OCI-M1 (cell line): Measurements from ENCODE around the gene PDZRN4.

Experiments
- DNase-seq: peaks from one replicate; lab custom pipeline; 2025; lab: John Stamatoyannopoulos, UW

PDZRN4 gene

DNA sequence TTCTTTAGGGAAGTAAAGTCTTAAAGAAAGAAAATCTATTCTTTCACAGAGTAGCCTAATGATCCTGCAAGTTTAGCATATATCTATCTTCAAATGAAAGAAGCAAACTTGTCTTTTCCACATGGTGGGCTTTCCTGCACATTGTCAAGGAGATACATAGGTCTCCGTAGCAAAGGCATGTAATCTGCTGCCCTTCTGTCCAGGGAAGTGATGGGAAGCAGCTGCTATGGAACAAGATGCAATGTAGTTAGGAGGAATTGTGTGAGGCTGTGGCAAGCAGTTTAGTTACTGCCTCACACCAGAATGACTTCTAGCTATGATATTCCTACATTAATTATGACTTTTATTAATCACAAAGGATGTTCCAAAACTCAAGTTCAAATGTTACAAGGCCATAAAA lies 174.4 kb downstream of the PDZRN4 start:
- DNase-seq: no peak

DNA sequence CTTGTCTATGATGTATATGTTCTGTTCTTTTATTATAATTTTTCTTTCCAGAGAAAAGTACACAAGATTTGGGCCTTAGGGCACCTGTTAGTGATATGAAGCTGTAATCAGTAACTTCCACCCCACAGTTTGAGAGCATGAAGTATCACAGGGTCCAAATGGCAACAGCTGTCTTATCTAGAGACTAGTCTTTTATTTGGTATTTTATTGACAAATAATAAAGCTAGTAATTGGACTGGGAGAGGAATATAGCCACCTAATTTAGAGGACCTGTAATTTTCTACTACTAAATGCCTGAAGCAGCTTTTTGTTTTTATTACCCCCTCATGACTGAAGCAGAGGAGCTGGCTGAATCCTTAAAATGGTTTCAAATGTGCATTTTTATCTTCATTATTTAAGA lies 174.8 kb downstream of the PDZRN4 start:
- DNase-seq: no peak

DNA sequence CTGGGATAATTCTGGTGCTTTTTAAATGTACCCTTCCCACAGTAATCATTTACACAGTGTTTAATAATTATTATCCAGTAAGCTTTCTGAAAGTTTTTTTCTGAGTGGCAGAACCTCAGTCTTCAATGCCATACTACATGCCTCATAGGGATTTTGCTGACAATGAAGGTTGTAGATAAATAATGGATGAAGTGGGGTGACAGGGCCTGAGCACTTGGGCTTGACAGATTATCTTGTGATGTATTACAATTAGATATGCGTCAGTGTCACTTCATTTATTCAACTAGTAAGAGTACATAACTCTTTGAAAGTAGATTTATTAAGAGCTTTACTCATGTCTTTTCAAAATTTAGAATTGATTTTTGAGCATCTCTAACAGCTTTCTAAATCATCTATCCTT lies 176.1 kb downstream of the PDZRN4 start:
- DNase-seq: no peak

- DNase-seq: no peak
Observed at GRCh38 chr12:41365653-41366171, 177.6 kb downstream of the PDZRN4 start.

DNA sequence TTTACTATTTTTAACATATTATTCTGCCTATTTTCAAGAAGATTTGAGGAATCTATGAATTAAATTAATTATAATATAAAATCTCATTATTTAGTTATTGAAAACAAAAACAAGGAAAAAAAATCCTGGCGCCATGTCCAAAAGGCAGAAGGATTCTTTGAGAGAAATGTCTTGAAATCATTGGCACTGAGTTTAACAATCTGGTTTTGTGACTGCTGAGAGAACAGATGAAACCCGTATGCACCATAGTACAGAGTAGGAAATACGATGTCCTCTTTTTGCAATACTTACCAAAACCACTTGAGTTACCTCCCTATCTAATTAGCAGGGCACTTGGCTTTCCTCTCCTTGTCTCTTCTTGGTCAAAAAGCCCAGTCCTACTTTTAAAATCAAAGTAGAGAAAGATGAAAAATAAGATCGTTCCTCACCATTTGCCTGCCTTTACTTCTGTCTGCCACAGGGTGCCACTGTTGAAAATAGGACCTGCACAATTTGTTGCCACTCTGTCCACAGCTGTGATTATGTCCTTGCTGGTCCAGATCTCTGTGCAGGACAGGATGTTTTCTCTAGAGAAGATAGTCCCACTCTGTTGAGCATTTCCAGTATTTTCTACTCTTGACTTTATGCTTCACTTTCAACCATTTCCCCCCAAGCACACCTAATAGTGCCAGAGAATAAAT lies 179.7 kb downstream of the PDZRN4 start:
- peak; percentile 11 for DNase-seq

- DNase-seq: no peak
Observed at GRCh38 chr12:41380878-41381277, 192.8 kb downstream of the PDZRN4 start.

- DNase-seq: no peak
Observed at GRCh38 chr12:41402801-41403200, 214.7 kb downstream of the PDZRN4 start.

GRCh38 chr12:41407232-41407799 lies 219.2 kb downstream of the PDZRN4 start:
- DNase-seq: no peak

DNA sequence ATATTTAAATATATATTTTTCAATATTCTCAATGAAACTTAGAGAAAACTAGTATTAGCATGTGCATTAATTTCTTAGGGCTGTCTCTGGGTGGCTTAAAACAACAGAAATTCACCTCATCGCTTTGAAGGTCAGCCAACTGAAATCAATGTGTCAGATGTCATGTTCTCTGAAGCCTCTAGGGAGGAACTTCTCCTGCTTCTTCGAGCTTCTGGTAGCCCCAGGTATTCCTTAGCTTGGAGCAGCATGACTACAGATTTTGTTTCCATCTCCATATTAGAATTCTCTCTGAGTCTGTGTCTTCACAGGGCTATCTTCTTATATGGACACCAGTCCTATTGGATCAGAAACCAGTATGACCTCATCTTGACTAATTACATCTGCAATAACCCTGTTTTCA lies 221.5 kb downstream of the PDZRN4 start:
- DNase-seq: no peak

GRCh38 chr12:41418586-41418985 lies 230.5 kb downstream of the PDZRN4 start:
- DNase-seq: no peak

- no peak for DNase-seq
Observed at GRCh38 chr12:41419131-41419893, 231.2 kb downstream of the PDZRN4 start.

- DNase-seq: no peak
Observed at GRCh38 chr12:41424651-41425050, 236.5 kb downstream of the PDZRN4 start.

DNA sequence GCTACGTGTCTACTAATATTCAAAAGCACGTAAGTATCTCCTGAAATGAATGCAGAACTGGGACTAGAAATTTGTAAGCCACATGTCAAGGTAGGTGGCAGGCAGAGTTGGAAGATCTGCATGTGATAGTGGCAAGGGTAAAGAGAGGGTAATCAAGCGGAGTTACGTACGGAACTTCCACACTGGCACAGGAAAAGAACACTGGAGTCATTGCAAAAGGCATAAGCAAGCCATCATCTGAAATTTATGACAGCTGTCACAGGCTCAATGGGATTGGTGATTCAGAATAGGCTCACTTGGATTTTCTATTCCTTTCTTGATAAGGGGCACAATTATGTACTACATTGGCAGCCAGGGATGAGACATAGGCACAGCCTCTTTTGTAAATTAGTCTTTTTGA lies 245.3 kb downstream of the PDZRN4 start:
- no peak for DNase-seq

GRCh38 chr12:41436076-41436475 lies 248.0 kb downstream of the PDZRN4 start:
- DNase-seq: no peak

GRCh38 chr12:41437563-41437962 lies 249.4 kb downstream of the PDZRN4 start:
- DNase-seq: no peak

DNA sequence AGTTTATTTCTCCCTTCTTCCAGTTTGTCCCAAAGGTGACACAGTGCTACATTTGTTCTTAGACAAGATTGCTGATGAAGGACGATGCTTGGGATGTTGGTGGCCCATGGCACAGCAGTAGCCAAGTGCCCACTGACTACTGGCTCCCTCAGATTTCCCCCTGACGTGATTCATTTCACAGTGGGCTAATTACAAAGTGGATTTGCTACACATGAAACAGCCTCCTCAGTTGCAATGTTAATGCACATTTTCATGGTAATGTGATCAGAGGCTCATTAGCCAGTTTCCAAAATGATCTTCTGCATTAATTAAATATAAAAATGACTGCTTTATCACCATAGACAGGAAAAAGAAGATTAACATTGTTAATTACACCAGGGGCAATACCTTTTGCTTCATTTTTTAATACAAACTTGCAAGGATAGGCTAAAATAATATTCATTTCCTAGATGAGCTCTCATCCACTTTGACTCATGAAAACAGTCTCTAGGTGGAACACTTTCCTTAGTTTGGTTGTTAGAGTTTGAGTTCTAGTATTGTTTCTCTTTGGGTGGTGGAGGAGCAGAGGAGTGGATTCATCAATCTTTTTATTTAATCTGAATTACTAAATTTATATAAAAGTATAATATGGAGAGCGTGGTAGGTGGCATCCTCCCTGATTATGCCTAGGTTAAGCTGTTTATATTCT lies 250.9 kb downstream of the PDZRN4 start:
- DNase-seq: peak; percentile 23

GRCh38 chr12:41439801-41440200 lies 251.7 kb downstream of the PDZRN4 start:
- no peak for DNase-seq

DNA sequence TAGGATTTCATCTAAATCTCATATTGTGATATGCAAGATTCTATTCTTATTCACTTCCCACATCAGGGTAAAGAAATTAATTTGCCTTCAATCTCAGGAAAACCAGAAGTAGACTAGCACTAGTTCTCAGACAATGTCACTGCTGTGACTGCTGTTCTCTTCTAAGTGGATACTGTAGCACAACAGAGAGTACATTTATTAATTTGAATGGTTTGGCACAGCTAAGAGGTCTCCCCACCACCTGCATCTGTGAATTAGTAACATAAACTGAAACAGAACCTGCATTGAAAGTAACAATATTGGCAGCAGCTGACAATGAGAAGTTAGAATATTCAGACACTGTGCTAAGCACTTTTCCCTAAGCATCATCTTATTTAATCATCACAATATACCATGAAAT lies 253.1 kb downstream of the PDZRN4 start:
- DNase-seq: no peak

GRCh38 chr12:41442896-41443295 lies 254.8 kb downstream of the PDZRN4 start:
- peak; percentile 67 for DNase-seq

DNA sequence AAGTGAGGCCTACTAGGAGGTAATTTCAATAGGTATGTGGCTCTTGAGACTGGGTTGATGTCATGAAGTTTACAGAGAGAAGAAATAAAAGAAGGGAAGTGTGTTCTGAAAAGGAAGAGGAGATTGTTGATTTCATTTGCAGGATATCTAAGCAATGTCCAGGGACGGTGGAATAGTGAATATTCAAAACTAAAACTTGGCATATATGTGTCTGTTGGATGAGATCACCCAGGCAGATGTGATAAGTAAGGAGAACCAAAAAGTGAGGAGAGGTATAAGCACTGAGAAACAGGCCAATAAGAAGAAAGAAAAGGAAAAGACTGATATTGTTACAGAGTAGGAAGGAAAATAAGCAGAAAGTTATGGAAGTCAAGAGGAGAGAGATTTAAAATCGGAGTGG lies 255.6 kb downstream of the PDZRN4 start:
- no peak for DNase-seq

GRCh38 chr12:41452838-41453407 lies 264.8 kb downstream of the PDZRN4 start:
- no peak for DNase-seq

DNA sequence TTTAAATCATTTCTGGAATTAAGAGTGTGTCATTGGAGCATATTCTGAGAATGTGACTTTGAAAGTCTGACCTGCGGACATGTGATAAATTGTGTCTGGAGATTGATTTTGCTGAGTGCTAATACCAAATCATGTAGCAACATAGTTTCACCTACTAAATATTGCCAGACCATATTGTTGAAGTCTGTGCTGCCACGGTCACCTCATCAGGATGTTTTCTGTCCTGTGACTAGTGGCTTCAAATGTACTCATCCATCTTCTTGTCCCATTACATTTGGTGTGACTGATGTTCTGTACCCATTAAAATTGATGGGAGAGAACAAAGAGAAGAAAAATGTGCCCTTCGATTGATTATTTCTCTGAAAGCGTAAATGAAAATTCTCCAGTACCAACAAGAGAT lies 265.3 kb downstream of the PDZRN4 start:
- no peak for DNase-seq
